Activated CD8-positive, alpha-beta memory T cell treated with anti-CD3 and anti-CD28 coated beads for 36 hours (primary cell): ENCODE data around the gene MARVELD2. TPM values are rescaled to one million over a fixed set of nuclear protein-coding genes. Genes with fewer than 3 reads are reported as not detected.

ENCODE experiments used
- CTCF ChIA-PET: fragments of 350-600 bp; sonication (Branson Sonifier 250); formaldehyde crosslinking; loops from one replicate; lab custom pipeline; 2021; ENCODE audit warnings: antibody characterized with exemption; lab: Charles Lee
- POLR2A ChIA-PET: fragments of 350-600 bp; sonication (Branson Sonifier 250); formaldehyde crosslinking; loops from one replicate; lab custom pipeline; 2021; ENCODE audit warnings: antibody characterized with exemption; lab: Charles Lee
- total RNA-seq, 2 experiments: library from RNA; stranded (reverse); gene quantifications; one replicate each; pipeline ENCODE4 v1.2.3, GENCODE V29; 2021

Gene MARVELD2
- total RNA-seq, 2 experiments from 2014 or later: 0.25 to 0.27 TPM

DNA sequence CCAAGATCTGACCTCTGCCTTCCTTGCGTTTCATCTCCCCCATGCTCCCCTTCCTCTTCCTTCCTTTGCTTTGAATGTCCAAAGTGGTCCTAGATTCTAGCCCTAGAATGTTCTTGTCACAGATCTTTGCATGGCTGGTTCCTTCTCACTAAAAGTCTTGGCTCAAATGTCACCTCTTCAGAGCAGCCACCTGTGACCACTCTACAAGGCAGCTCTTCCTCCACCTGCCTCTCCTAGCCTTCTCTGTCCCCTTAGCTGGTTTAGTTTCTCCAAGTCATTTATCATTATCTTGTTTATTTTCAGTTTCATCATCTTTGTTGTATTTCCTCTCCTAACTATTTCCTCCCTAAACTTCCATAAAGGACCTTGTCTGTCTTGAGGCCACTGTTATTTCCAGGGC, 70.6 kb downstream of the MARVELD2 start:
- ChIA-PET CTCF (no interaction called here), POLR2A (no interaction called here)

DNA sequence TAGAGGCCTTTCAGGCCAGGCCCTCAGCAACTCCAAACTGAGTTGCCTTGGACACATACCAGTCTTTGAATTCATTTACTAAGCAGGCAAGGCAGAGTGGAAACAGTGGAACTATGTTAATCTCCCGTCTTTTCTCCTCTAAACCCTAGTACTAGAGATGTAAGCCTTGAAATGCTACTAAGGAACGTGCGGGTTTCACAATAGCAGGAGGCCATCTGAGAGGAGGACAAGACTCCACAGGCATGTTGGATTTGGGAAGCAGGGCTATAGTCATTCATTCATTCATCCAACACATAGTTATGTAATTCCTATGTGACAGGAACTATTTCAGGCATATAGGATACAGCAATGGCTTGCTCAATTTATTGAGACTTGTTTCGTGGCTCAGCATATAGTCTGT, 74.3 kb downstream of the MARVELD2 start:
- CTCF ChIA-PET: no interaction called here
- POLR2A ChIA-PET: interaction anchor here (0.7 kb wide), 1 partner anchor 59 kb away, joined by 3 read pairs; no protein-coding TSS in a partner anchor

DNA sequence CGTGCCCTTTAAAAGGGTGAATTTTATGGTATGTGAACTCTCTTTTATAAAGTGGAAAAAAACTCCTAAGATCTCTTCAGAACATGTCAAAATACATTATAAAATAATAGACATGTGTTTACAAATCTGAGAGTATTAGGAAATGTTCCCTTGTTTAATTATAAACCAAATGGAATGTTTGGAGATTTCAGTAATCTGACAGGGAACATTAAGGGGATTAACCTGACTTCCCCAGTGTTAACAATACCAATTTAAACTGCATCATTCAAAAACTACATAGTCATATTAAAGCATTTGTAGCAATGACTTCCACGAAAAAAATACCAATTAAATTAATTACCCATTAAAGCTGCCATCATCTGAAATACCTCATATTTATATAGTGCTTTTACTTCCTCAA, 76.1 kb downstream of the MARVELD2 start:
- POLR2A ChIA-PET: no interaction called here
- CTCF ChIA-PET: no interaction called here

DNA sequence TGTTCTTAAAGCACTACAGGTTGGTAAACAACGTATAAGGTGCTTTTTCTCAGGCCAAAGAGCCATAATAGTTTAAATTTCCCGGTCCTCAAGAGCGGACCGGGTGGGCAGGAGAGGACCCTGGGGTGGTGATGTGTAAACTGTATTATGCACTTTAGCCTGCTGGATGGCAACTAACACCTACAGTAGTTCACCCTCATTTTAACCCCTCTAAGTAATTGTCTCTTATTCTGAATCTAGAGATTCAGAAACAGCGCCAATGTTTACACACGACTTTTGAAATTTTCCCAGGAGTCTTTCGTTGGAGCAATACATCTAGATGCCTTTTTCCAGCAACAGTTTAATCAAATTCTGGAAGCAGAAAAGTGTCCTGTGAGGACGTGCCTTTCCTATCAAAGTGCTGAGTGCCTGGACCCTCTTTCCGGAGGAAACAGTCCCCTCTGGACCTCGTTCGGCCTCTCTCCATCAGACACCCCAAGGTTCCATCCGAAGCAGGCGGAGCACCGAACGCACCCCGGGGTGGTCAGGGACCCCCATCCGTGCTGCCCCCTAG, 77.0 kb downstream of the MARVELD2 start:
- CTCF ChIA-PET: no interaction called here
- POLR2A ChIA-PET: no interaction called here

DNA sequence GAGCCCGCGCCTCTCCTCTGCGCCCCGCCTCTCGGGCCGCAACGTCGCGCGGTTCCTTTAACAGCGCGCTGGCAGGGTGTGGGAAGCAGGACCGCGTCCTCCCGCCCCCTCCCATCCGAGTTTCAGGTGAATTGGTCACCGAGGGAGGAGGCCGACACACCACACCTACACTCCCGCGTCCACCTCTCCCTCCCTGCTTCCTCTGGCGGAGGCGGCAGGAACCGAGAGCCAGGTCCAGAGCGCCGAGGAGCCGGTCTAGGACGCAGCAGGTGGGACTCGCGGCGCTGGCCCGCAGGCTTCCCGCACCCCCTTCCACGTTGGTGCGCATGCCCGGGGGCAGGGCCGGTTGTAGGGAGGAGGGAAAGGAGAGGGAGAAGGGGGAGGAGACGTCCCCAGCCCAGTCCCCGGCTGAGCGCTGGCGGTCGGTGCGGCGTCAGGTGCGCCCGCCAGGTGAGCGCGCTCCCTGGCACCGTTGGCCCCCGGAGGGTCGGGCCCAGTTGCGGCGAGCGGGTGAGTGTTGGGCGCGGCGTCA, 77.5 kb downstream of the MARVELD2 start, which contains the start of gene OCLN:
TSS of gene OCLN (plus strand) at position 400 of the 532 bp plus-strand sequence. CDS start 11,455 bp downstream, outside the sequence.
- ChIA-PET CTCF (no interaction called here), POLR2A (no interaction called here)

GRCh38 chr5:69492923-69493395, 78.0 kb downstream of the MARVELD2 start:
- ChIA-PET POLR2A (no interaction called here), CTCF (no interaction called here)

- POLR2A ChIA-PET: no interaction called here
- CTCF ChIA-PET: no interaction called here
These were observed 78.6 kb downstream of the MARVELD2 start for GRCh38 chr5:69493396-69494133.

Other genes with a start within 250 kb of the MARVELD2 start
- 100 to 1,000 TPM; 146 to 159 TPM for gene CCNB1, start 248.0 kb upstream of the MARVELD2 start, total RNA-seq
- gene CENPH, start 225.5 kb upstream of the MARVELD2 start, total RNA-seq: 10 to 100 TPM; 57.7 to 58.5 TPM
- gene CDK7, start 180.2 kb upstream of the MARVELD2 start, total RNA-seq: 10 to 100 TPM; 42.1 to 45.7 TPM
- gene CCDC125, start 82.3 kb upstream of the MARVELD2 start, total RNA-seq: 10 to 100 TPM; 10.1 to 10.3 TPM
- 100 to 1,000 TPM; 110 to 112 TPM for gene AK6, start 45.6 kb upstream of the MARVELD2 start, total RNA-seq
- gene TAF9, start 45.6 kb upstream of the MARVELD2 start, total RNA-seq: 10 to 100 TPM; 70.9 to 75.0 TPM
- 10 to 100 TPM; 26.5 to 29.5 TPM for gene RAD17, start 45.3 kb upstream of the MARVELD2 start, total RNA-seq
- under 1 TPM; 0.52 to 0.61 TPM for gene OCLN, start 77.7 kb downstream of the MARVELD2 start, total RNA-seq
- 10 to 100 TPM; 58.6 to 60.2 TPM for gene GTF2H2C, start 145.1 kb downstream of the MARVELD2 start, total RNA-seq